NT2/D1 (cell line): ENCODE measurements around the gene GGT7.
"Not testable (repeated sequence)": the region's sequence is repeated elsewhere in the genome, so short reads cannot be mapped to it uniquely, and the experiment has no call there.

Experiments
- DNase-seq: peaks from one replicate; pipeline ENCODE4 v3.0.0-alpha.2; 2011; ENCODE audit warnings: low read depth, low spot score
- H3K27me3 ChIP-seq: 2 replicates; pipeline ENCODE4 v1.6.0; 2011; ENCODE audit warnings: mild to moderate bottlenecking; ENCODE audit not compliant: insufficient read length, insufficient read depth
- H3K36me3 ChIP-seq: 2 replicates; pipeline ENCODE4 v1.6.1; 2011; ENCODE audit warnings: mild to moderate bottlenecking, low read length, mixed read lengths; ENCODE audit not compliant: insufficient read depth, insufficient read length
- H3K4me1 ChIP-seq: 2 replicates; pipeline ENCODE4 v1.5.1; 2011; ENCODE audit not compliant: insufficient read depth, insufficient read length
- H3K4me3 ChIP-seq: 2 replicates; pipeline ENCODE4 v1.5.1; 2011; ENCODE audit warnings: low read depth; ENCODE audit not compliant: insufficient read length
- H3K9ac ChIP-seq: 2 replicates; pipeline ENCODE4 v1.6.0; 2011; ENCODE audit warnings: low read depth; ENCODE audit not compliant: insufficient read length
- H3K9me3 ChIP-seq: 2 replicates; pipeline ENCODE4 v1.5.1; 2011; ENCODE audit warnings: mild to moderate bottlenecking, low read length; ENCODE audit not compliant: insufficient read depth
- SUZ12 ChIP-seq: IDR thresholded peaks from 2 replicates; pipeline ENCODE4 v1.6.1; 2011; ENCODE audit not compliant: insufficient read length, insufficient read depth; ENCODE audit errors: extremely low read depth
- YY1 ChIP-seq: IDR thresholded peaks from 2 replicates; pipeline ENCODE4 v1.6.1; 2011; ENCODE audit not compliant: insufficient read length, insufficient read depth
- ZNF274 ChIP-seq: IDR thresholded peaks from 2 replicates; pipeline ENCODE4 v1.6.1; 2011; ENCODE audit warnings: mild to moderate bottlenecking, low read depth, low read length

Gene GGT7

GRCh38 chr20:34820805-34821578 lies 51.7 kb downstream of the GGT7 start:
- H3K27me3 ChIP-seq, result no peaks in the 10 kb centered on the region
- no peak overlapping the region for H3K9ac ChIP-seq
- DNase-seq, result no peak
- no peaks in the 10 kb centered on the region for H3K36me3 ChIP-seq
- no peak overlapping the region for H3K4me3 ChIP-seq
- no peaks in the 10 kb centered on the region for H3K9me3 ChIP-seq
- no peaks in the 10 kb centered on the region for H3K4me1 ChIP-seq
- TF ChIP-seq SUZ12 (no peak), ZNF274 (no peak), YY1 (no peak)

GRCh38 chr20:34817801-34818200 lies 54.9 kb downstream of the GGT7 start:
- no peaks in the 10 kb centered on the region for H3K36me3 ChIP-seq
- no peaks in the 10 kb centered on the region for H3K27me3 ChIP-seq
- no peaks in the 10 kb centered on the region for H3K4me1 ChIP-seq
- H3K4me3 ChIP-seq, result no peak overlapping the region
- no peak for TF ChIP-seq ZNF274
- no peak for TF ChIP-seq YY1
- TF ChIP-seq SUZ12, result no peak
- no peak for DNase-seq
- H3K9ac ChIP-seq, result no peak overlapping the region
- no peaks in the 10 kb centered on the region for H3K9me3 ChIP-seq

- Histone ChIP-seq H3K4me3 (no peak overlapping the region), H3K9me3 (no peaks in the 10 kb centered on the region), H3K9ac (no peak overlapping the region), H3K4me1 (no peaks in the 10 kb centered on the region), H3K36me3 (no peaks in the 10 kb centered on the region), H3K27me3 (no peaks in the 10 kb centered on the region)
- TF ChIP-seq ZNF274 (no peak), YY1 (no peak), SUZ12 (no peak)
- no peak for DNase-seq
Observed at GRCh38 chr20:34817072-34817471, 55.6 kb downstream of the GGT7 start.

GRCh38 chr20:34815636-34816035 lies 57.0 kb downstream of the GGT7 start:
- TF ChIP-seq ZNF274 (no peak), SUZ12 (no peak), YY1 (no peak)
- Histone ChIP-seq H3K36me3 (no peaks in the 10 kb centered on the region), H3K9ac (no peak overlapping the region), H3K4me1 (no peaks in the 10 kb centered on the region), H3K9me3 (no peaks in the 10 kb centered on the region), H3K4me3 (no peak overlapping the region), H3K27me3 (no peaks in the 10 kb centered on the region)
- DNase-seq, result no peak

GRCh38 chr20:34808583-34808982 lies 64.1 kb downstream of the GGT7 start:
- no peak for DNase-seq
- Histone ChIP-seq H3K4me1 (no peaks in the 10 kb centered on the region), H3K36me3 (no peaks in the 10 kb centered on the region), H3K9me3 (no peaks in the 10 kb centered on the region), H3K4me3 (no peak overlapping the region), H3K9ac (no peak overlapping the region), H3K27me3 (no peaks in the 10 kb centered on the region)
- no peak for TF ChIP-seq ZNF274

- DNase-seq, H3K4me1 ChIP-seq, H3K27me3 ChIP-seq: not testable (repeated sequence)
Observed at GRCh38 chr20:34807944-34808465, 64.7 kb downstream of the GGT7 start.

GRCh38 chr20:34806255-34806654 lies 66.4 kb downstream of the GGT7 start:
- Histone ChIP-seq H3K27me3 (no peaks in the 10 kb centered on the region), H3K36me3 (peaks cover 3% of the 10 kb centered on the region), H3K9me3 (no peaks in the 10 kb centered on the region), H3K4me3 (no peak overlapping the region), H3K9ac (no peak overlapping the region), H3K4me1 (no peaks in the 10 kb centered on the region)
- no peak for DNase-seq
- TF ChIP-seq YY1 (no peak), ZNF274 (no peak), SUZ12 (no peak)

More at GRCh38 chr20:34807944-34808465, 64.7 kb downstream of the GGT7 start:
- not testable (repeated sequence) for H3K9ac ChIP-seq, H3K9me3 ChIP-seq, H3K36me3 ChIP-seq, H3K4me3 ChIP-seq

- Histone ChIP-seq H3K9ac (no peak overlapping the region), H3K36me3 (peaks cover 3% of the 10 kb centered on the region), H3K4me1 (no peaks in the 10 kb centered on the region), H3K27me3 (no peaks in the 10 kb centered on the region), H3K4me3 (no peak overlapping the region), H3K9me3 (no peaks in the 10 kb centered on the region)
- DNase-seq, result no peak
- TF ChIP-seq YY1 (no peak), ZNF274 (no peak), SUZ12 (no peak)
Observed at GRCh38 chr20:34798871-34799270, 73.8 kb downstream of the GGT7 start.
